Uterus (tissue), 2 donors: ENCODE measurements around the gene CACNB4.

Experiments used
- CTCF ChIP-seq, 4 experiments: fragments of 200-600 bp in 2 of 4; fragments of 450-650 bp in 2 of 4; sonication (generic) in 2 of 4; IDR thresholded peaks; one replicate each; pipeline ENCODE4 v1.5.1; 2016 to 2019; ENCODE audit warnings: antibody characterized with exemption in 4 of 4, mild to moderate bottlenecking in 2 of 4, moderate library complexity in 1 of 4
- POLR2A ChIP-seq, 2 donors: fragments of 450-650 bp; IDR thresholded peaks; one replicate each; pipeline ENCODE4 v1.6.1; 2016; ENCODE audit warnings: antibody characterized with exemption in 2 of 2, mild to moderate bottlenecking in 1 of 2, moderate library complexity in 1 of 2

DNA sequence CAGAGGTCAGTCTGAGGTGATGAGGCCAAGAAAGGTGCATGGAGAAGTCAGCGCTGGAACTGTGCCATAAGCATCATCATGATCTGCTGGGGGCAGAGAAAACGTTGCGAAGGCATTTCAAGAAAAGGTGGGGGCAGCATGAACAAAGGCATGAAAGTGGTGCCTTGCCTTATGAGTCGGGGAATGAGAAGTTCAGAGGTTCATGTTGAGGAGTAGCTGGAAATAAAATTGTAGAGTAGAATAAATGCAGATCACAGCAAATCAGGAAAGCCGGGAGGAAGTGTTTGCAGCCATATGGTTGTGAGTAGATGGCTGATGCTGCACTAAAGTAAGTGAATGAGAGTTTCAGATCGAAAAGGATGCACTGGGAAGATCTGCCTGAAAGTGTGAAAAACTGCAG is 198.5 kb downstream of the CACNB4 start:
- TF ChIP-seq CTCF (IDR thresholded peaks at IDR 0.05) (no peak), POLR2A (IDR thresholded peaks at IDR 0.05) (no peak)
